HG03280 (cell line): ENCODE data around the gene TAX1BP3.
A peak's percentile ranks its signal among the peaks of the same experiment; 100 is the strongest.

Source experiments
- ATAC-seq: cut with Tn5 transposase; IDR thresholded peaks from one replicate; pipeline ENCODE4 v1.9.1; 2021; ENCODE audit warnings: mild to moderate bottlenecking, moderate library complexity; ENCODE audit not compliant: unreplicated experiment

TAX1BP3 gene

DNA sequence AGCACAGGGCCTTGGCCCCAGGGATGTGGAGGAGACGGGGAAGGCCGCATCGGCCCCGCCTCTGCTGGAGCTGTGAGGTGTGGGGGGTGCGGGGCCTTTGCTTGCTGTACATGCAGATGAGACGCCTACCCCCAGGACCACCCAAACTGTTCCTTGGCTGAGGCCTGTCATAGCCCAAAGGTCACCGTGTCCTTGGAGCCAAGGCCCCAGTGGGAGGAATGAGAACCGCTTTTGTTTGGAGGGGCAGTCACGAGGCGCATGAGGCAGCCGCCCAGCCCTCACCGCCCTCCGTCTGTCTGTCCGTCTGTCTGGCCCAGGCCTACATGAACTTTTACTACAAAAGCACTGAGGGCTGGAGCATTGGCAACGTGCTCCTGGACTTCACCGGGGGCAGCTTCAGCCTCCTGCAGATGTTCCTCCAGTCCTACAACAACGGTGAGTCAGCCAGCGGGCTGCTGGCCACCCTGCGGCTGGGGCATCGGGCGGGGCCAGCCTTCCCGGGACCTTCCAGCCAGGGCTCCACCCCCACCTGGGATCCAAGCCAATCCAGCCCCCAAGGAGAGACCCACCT, 8.8 kb downstream of the TAX1BP3 start:
- no peak for ATAC-seq

DNA sequence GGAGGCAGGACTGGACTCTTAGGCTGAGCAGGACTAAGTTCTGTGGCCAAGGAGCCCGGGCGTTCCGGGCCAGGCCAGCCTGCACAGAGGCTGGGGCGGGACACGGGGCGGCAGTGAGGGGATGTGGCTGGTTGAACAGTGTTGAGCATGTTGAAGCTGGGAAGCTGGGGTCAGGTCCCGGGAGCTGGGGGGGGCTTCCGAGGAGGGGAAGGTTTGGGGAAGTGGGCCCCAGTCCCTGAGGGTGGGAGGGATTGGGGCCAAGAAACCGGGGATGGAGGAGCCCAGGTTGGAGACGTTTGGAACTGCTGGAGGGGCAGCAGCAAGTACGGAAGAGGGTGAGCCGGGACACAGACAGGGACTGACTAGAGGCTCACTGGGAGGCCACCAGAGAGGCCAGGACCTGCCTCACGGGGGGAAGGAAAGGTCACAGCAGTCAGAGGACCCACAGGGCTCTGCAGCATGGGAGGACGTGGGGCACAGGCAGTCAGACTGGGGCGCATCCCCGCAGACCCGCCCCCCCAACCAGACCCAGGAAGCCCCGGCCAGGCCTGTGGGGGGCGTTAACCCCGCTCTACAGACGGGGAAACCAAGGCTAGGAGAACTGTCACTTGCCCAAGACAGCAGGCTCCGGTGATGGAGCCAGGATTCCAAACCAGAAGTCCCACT, 9.5 kb downstream of the TAX1BP3 start:
- no peak for ATAC-seq

DNA sequence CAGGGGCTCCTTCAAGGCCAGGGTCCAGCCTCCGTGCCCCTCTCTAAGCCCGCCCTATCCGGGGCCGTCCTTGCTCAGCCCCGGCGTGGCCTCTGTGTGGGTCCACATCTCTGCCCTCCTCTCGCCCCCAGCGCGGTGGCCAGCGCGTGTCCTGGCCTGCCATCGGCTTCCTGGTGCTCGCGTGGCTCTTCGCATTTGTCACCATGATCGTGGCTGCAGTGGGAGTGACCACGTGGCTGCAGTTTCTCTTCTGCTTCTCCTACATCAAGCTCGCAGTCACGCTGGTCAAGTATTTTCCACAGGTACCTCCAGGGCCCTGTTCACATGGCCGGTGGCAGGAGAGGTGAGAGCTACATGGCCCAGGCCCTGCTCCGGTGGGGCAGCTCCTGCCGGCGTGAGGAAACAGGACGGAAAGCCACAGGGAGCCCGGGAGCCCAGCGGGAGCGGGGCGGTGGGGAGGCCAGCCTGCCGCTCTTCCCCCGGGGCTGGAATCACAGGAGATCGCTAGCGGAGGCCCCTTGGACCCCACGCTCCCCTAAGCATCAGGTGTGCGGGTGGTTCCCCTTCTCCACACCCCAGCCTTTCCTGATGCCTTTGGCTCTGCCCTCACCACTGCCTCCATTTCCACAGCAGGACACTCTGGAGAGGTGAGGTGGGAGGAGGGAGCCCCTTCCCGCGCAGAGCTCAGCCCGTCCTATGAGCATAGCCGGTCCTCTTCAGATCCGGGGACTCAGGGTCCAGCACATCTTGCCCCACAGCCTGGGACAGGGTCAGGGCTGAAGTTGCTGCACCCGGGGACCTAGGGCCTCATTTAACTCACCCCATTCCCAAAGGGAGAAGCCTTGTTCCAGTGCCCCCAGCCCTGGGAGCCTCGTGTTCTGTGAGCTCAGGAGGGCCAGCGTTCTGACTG, 10.2 kb downstream of the TAX1BP3 start:
- ATAC-seq: no peak

DNA sequence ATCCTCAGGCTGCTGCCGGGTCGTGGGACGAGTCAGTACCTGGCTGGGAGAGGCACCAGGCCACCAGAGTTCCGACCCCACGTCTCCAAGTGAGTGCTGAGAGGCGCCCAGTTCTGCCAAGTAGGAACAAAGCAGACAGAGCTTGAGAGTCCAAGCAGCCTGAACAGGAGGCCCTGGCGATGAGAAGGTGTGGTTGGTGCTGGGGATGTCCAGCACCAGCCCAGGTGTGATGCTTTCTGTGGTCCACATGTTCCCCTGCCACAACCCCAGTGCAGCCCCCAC, 10.8 kb downstream of the TAX1BP3 start:
- ATAC-seq: no peak

DNA sequence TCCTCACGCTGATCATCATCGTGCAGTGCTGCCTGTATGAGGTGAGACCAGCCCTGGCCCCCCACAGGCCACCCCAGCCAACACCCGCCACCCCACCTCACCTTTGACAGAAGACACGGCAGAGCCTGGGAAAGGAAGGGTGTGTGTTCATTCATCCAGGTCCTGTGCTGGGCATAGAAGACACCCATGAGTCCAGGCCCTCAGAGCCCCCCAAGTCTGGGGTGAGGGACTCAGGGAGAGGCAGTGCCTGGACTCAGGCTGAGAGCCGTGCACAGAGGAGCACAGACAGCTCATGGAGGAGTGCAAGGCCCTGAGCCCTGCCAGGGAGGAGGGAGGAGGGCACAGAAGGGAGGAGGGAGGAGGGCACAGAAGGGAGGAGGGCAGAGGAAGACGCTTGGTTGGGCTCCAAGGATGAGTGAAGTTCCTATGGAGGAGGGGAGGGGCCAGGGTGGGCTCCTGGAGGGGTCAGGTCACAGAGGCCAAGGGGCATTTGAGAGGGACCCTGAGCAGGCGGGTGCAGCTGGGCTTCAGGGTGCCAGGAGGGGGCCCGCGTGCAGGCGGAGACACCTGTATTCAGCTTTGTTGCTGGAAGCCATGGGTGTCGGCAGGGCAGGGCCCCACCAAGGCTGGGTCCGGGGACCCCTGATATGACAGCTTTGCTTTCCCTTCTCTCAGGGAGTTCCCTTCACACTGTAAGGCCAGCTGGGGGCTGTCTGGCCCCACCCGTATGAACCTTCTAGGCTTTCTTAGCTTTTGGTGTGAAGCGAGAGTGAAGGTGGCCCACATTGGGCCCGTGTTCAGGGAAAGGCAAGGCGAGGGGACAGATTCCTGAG, 11.4 kb downstream of the TAX1BP3 start:
- no peak for ATAC-seq

DNA sequence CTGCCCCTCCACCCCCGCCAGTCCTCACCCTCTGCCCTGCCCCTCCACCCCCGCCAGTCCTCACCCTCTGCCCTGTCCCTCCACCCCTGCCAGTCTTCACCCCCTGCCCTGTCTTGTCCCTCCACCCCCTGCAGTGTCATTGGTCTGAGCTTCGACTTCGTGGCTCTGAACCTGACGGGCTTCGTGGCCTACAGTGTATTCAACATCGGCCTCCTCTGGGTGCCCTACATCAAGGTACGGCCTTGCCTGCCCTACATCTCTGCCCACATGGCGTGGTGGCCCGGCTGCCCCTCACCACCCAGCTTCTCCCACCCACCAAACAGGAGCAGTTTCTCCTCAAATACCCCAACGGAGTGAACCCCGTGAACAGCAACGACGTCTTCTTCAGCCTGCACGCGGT, 12.0 kb downstream of the TAX1BP3 start:
- ATAC-seq: no peak

DNA sequence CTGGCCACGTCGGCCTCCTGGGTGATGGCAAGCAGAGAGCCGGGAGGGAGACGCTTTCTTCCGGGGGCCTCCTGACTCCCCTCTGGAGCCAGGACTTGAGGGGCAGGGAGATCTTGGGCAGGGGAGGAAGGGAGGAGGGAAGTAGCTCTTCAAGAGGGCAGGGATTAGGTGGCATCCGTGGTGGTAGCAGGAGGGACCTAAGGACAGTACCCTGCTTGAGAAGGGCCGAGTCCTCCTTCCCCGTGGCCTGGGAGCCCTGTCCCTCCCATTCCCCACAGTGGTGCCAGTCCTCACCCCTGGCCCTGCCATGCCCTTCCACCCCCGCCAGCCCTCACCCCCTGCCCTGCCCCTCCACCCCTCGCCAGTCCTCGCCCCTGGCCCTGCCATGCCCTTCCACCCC, 12.6 kb downstream of the TAX1BP3 start:
- no peak for ATAC-seq

DNA sequence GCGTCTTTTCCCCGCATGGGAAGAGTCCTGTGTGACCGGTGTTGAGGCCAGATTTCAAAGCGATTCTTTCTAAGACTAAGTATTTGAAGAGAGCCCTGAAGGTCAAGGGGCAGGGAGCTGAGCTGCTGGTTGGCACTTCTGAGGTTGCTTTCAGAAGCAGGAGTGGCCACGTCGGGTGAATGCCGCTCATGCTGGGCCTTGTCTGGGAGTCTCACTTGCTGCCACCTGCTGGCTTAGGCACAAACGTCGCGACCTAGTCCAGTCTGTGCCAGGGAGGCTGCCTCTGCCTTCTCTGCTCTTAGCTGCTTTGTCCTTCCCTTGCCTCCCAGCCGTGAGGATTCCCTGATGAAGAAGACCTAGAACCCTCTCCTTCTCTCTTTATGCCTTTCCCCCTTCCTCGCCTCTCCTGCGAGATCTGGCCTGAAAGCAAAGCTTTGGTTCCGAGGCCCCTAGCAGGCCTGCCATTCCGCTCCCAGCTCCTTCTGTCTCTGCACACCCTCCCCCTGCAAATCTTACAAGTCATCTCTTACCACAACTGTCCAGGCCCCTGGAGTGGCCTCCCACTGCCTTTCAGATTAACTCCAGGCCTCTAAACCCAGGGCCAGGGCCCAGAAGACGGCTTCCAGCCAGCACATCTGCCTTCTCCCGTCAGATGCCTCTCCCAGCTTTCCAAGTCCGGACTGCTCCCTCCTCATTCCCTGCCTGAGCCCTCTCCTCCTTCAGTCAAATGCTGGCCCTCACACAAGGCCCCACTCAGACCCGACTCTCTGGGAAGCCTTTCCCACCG, 20.4 kb downstream of the TAX1BP3 start:
- ATAC-seq: no peak

DNA sequence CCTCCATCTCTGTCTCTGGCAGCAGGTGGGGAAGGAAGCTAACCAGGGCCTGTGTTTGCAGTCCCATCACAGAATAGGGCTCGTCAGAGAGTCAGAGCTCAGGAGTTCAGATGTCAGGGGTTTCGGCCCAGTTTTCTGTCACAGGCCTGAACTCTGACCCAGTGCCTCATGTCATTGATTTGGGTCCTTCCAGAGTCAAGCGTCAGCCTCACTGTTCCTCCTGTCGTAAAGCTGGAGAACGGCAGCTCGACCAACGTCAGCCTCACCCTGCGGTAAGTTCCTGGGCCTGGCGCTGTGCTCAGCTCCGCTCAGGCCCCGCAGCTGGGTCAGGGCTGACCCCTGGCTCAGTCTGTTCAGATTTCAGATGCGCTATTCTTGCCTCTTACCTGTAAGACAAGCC, 21.1 kb downstream of the TAX1BP3 start:
- no peak for ATAC-seq

DNA sequence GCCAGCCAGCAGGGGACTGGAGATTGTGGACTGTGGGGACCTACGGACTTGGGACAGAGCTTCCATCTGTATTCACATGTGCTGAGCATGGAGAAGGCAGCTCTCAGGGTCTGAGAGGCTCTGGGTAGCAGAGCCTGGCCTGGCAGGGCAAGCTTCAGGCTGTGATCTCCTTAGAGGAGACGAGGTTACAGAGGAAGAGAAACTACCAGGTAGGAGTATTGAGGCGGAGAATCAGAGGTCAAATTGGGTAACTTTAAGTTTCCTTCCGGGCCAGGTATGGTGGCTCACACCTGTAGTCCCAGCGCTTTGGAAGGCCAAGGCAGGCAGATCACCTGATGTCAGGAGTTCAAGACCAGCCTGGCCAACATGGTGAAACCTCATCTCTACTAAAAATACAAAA, 23.1 kb downstream of the TAX1BP3 start:
- no peak for ATAC-seq

DNA sequence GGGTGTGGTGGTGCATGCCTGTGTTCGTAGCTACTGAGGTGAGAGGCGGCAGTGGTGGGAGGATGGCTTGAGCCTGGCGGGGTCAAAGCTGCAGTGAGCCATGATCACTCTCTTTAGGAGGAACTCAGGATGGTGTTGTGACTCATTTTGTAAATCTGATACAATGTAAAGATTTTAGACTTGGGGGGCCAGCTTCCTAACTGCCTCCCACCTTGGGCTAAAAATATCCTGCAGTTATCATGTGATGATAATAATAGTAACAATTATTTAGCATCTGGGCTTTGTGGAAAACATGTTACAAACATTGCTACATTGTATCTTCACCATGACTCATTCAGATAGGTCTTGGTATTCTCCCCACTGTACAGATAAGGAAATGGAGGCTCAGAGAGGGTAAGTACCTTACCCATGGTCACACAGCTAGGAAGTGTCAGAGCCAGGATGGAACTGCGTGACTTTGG, 24.5 kb downstream of the TAX1BP3 start:
- no peak for ATAC-seq

DNA sequence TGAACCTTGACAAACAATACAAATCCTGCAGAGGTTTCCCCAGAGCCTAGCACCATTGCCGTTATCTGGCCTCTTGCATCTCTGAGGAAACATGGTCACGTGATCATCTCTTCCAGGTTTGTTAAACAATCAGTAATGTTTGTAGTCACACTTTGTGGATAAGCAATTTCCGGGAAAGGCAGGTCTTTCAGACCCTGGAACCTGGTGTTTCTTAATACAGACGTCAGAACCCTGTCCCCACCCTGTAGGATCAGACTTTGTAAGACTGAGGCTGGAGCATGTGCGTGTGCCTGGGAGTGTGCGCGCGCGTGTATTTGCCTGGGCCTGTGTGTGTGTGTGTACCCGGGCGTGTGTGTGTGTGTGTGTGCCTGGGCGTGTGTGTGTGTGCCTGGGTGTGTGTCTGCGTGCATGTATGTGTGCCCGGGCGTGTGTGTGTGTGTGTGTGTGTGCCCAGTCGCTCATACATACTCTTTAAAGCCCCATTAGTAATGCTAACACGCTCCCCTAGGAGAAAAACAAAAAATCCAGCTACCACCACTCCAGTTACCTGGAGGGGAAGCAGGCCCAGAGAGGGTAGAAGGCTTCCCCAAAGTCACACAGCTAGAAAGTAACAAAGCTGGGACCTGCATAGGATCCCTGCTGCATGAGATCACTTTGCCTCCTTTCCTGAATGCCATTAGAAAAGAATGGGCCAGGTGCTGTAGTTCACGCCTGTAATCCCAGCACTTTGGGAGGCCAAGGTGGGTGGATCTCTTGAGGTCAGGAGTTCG, 26.5 kb downstream of the TAX1BP3 start:
- no peak for ATAC-seq

DNA sequence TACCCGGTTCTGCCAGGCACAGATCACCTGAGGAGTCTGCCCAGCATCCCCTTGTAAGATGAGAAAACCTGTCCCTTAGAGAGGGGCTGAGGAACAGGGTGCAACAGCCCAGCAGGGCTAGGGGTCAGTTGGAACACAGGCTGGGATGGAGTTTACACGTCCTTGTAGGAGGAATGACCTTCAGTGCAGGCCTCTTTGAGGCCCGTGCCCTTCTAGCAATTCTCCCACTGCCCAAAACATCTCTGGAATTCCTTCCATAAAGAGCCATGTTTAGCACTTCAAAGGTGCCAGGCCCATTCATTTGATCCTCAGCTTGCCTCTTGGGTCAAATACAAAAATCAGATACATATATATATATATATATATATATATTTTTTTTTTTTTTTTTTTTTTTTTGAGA, 27.4 kb downstream of the TAX1BP3 start:
- no peak for ATAC-seq

DNA sequence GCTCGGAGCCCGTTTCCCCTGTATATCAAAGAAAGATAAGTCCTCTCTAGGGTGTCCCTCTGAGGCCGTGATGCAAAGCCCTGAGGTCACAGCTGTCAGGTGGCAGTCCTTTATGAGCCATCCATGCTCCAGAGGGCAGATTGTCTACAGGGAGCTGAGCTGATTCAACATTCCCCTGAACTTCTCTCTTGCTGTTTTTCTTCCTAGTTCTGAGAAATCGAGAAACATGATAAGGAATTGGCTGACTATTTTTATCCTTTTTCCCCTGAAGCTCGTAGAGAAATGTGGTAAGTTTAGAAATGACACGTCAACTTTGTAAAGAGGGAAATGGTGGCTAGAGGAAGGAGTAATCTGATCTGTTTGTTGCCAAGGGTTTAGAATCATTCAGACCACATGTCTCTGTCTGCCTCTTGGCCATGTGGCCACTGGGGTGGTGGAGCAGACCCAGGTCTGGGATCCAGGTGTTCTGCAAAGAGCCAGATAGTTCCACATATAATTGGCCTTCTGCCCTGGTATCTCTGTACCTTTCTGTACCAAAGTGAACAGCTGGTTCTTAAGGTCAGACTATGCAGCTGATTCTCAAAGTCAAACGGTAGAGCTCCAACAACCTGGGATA, 28.3 kb downstream of the TAX1BP3 start:
- ATAC-seq: no peak

DNA sequence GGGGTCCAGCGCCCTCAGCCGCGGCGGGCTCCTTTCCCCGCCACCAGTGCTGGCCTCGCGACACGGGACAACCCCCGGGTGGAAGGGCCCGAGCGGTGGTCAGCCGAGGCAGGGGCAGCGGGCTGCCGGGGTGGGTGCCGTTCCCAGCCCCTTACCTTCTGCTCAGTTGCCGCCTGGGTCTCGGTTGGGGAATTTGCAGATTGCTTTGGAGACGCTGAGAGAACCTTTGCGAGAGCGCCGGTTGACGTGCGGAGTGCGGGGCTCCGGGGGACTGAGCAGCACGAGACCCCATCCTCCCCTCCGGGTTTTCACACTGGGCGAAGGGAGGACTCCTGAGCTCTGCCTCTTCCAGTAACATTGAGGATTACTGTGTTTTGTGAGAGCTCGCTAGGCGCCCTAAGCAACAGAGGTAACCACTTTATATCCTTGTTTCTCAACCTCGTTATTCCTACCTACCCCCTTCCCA, 31.4 kb downstream of the TAX1BP3 start:
- no peak for ATAC-seq

DNA sequence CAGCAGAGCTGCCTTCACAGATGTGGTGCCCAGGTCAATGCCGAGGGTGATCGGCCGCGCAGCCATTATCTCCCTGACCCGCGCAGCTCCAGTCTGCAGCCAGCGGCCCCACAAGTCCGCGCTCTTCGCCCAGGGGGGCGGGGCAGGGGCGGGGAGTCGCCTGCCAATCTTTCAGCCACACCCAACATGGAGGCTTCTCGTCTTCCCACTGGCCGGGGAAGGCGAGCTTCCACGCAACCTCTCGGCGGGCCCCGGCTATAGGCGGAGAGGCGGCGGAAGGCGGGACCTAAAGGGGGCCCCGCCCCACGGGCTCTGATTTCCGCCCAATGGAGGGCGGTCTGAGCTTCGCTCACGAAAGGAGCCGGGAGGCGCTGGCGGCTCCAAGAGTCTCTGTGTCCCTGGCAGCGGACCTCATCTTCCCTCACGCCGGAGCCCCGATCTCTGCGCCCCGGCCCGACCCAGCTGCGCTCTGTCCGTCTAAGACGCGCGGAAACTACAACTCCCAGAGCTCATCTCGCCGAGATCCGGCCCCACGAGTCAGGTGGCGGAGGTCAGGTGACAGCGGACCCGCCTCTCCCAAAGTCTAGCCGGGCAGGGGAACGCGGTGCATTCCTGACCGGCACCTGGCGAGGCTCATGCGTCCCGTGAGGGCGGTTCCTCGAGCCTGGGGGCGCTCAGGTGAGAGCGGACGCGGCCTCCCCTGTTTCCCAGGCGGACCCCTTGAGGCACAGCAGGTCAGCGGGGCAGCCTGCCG, 32.0 kb downstream of the TAX1BP3 start, which contains the start of the genes CTNS and SHPK:
Gene CTNS (plus strand): TSS at position 607 of the 754 bp plus-strand sequence. CDS start 3,447 bp downstream, outside the sequence.
Gene SHPK (minus strand): TSS at position 97 of the 754 bp plus-strand sequence. CDS start 31 bp downstream, at position 66.
- peak; percentile 95 for ATAC-seq

DNA sequence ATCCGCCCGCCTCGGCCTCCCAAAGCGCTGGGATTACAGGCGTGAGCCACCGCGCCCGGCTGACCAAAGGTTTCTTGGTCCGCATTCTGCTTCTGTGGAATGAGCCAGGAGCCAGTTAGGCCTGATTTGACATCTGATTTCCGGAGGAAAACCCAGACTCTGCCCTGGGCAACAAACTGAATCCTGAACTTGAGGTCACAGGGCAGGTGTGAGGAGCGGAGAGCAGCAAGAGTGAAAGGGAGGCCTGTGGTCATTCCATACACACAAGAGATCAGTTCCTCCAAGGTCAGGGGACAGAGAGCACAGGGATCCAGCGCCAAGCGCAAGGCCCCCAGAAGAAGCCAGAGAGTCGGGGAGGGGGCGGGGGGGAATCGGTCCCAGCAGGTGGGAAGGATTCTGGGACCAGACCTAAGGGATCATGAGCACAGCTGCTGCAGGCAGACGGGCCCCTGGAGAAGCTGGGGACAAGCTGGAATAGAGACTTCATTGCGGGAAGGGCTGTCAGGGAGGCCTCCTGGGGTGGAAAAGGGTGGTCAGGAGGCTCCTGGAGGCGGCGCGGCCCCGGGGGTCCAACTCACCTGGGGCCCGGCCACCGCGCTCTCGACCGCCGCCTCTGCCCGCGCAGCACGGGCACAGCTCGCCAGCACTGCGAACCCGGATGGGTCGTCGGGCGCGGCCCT, 32.8 kb downstream of the TAX1BP3 start:
- ATAC-seq: no peak

DNA sequence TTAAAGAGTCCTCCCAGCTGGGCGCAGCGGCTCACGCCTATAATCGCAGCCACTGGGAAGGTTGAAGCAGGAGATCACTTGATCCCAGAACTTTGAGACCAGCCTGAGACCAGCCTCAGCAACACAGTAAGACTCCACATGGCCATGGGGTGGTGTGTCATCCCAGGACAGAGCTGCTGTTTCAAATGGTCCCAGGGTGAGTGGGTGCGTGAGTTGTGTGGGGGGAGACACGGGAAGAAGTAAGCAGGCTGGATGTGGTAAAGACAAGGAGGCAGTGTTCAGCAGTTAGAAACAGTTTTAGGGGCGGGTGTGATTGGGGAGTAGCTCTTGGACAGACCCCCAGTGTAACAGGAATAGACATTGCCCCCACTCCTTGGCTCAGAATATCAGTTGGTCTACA, 36.1 kb downstream of the TAX1BP3 start:
- no peak for ATAC-seq
